Esophagus muscularis mucosa (tissue), 3 donors: Measurements from ENCODE around the gene TRIM43.
"Not testable (repeated sequence)": the region's sequence is repeated elsewhere in the genome, so short reads cannot be mapped to it uniquely, and the experiment has no call there.

ENCODE experiments used
- POLR2A ChIP-seq: fragments of 450-650 bp; IDR thresholded peaks from one replicate; pipeline ENCODE4 v1.6.1; 2017; ENCODE audit warnings: antibody characterized with exemption, moderate library complexity, mild to moderate bottlenecking, low read depth
- POLR2AphosphoS5 ChIP-seq, 2 donors: sonication (generic); formaldehyde crosslinking; IDR thresholded peaks; one replicate each; pipeline ENCODE4 v1.6.1; 2017; ENCODE audit warnings: antibody characterized with exemption in 2 of 2
- TF ChIP-seq, protein P1 (sequence below), 3 experiments: fragments of 200-600 bp in 2 of 3; fragments of 450-650 bp in 1 of 3; sonication (generic) in 2 of 3; IDR thresholded peaks; one replicate each; pipeline ENCODE4 v1.5.1; 2017 to 2019; ENCODE audit warnings: antibody characterized with exemption in 3 of 3, mild to moderate bottlenecking in 2 of 3, moderate library complexity in 1 of 3

DNA sequence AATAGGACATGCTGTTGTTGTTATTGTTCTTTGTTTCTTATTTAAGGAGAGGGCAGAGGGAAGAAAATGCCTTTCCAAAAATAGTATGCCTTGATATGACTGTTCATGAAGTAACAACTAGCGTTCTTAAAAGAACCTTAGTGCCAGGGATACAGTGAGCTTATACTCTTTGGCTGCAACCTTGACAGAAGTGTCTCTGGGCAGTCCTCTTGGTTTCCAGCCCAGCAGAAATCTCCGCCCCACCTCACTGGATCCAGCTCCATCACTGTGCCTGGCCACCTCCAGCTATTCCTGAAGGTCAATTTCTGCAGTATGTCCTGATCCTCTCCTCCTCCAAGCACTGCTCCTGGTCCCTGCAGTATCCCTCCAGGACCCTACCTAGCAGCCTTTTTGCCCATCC is 39.2 kb downstream of the TRIM43 start:
- TF ChIP-seq, protein P1, sequence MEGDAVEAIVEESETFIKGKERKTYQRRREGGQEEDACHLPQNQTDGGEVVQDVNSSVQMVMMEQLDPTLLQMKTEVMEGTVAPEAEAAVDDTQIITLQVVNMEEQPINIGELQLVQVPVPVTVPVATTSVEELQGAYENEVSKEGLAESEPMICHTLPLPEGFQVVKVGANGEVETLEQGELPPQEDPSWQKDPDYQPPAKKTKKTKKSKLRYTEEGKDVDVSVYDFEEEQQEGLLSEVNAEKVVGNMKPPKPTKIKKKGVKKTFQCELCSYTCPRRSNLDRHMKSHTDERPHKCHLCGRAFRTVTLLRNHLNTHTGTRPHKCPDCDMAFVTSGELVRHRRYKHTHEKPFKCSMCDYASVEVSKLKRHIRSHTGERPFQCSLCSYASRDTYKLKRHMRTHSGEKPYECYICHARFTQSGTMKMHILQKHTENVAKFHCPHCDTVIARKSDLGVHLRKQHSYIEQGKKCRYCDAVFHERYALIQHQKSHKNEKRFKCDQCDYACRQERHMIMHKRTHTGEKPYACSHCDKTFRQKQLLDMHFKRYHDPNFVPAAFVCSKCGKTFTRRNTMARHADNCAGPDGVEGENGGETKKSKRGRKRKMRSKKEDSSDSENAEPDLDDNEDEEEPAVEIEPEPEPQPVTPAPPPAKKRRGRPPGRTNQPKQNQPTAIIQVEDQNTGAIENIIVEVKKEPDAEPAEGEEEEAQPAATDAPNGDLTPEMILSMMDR (IDR thresholded peaks at IDR 0.05), result not testable (repeated sequence)
- TF ChIP-seq POLR2AphosphoS5 (IDR thresholded peaks at IDR 0.05); POLR2A: not testable (repeated sequence)
